Skeletal muscle satellite cell (primary cell): ENCODE data around the gene CTIF.

ENCODE experiments used
- H3K27me3 ChIP-seq: 2 replicates; pipeline ENCODE4 v1.7.0; 2013; ENCODE audit warnings: low read length; ENCODE audit not compliant: control insufficient read depth, insufficient read depth
- H3K36me3 ChIP-seq: 2 replicates; pipeline ENCODE4 v1.7.0; 2013; ENCODE audit warnings: mild to moderate bottlenecking, control low read depth, low read length; ENCODE audit not compliant: insufficient read depth
- H3K4me1 ChIP-seq: 2 replicates; pipeline ENCODE4 v1.7.0; 2013; ENCODE audit warnings: low read length; ENCODE audit not compliant: control insufficient read depth, insufficient read depth
- H3K4me2 ChIP-seq: 2 replicates; pipeline ENCODE4 v1.7.0; 2013; ENCODE audit warnings: mild to moderate bottlenecking, low read length
- H3K4me3 ChIP-seq: 2 replicates; pipeline ENCODE4 v1.7.0; 2013; ENCODE audit warnings: low read length
- H3K9ac ChIP-seq: 2 replicates; pipeline ENCODE4 v1.7.0; 2013; ENCODE audit warnings: mild to moderate bottlenecking, low read depth, low read length, moderate library complexity
- H3K9me3 ChIP-seq: replicated peaks from 2 replicates; pipeline ENCODE4 v1.7.0; 2013; ENCODE audit warnings: mild to moderate bottlenecking, control low read depth, low read length

CTIF gene

GRCh38 chr18:48850822-48851598 lies 312.2 kb downstream of the CTIF start:
- Histone ChIP-seq H3K36me3 (peaks cover 15% of the 10 kb centered on the region), H3K4me1 (peaks cover 18% of the 10 kb centered on the region), H3K27me3 (no peaks in the 10 kb centered on the region), H3K9ac (no peak overlapping the region), H3K4me3 (no peak overlapping the region), H3K9me3 (no peaks in the 10 kb centered on the region), H3K4me2 (no peak overlapping the region)

- no peaks in the 10 kb centered on the region for H3K9me3 ChIP-seq
- no peak overlapping the region for H3K4me3 ChIP-seq
- H3K9ac ChIP-seq = no peak overlapping the region
- no peaks in the 10 kb centered on the region for H3K27me3 ChIP-seq
- no peak overlapping the region for H3K4me2 ChIP-seq
- peaks cover 17% of the 10 kb centered on the region for H3K36me3 ChIP-seq
- peaks cover 18% of the 10 kb centered on the region for H3K4me1 ChIP-seq
Observed at GRCh38 chr18:48851599-48851960, 312.7 kb downstream of the CTIF start.

GRCh38 chr18:48852292-48852691 lies 313.5 kb downstream of the CTIF start:
- Histone ChIP-seq H3K4me3 (no peak overlapping the region), H3K27me3 (no peaks in the 10 kb centered on the region), H3K4me1 (peaks cover 17% of the 10 kb centered on the region), H3K4me2 (no peak overlapping the region), H3K36me3 (peaks cover 19% of the 10 kb centered on the region), H3K9me3 (no peaks in the 10 kb centered on the region), H3K9ac (no peak overlapping the region)

GRCh38 chr18:48852794-48853193 lies 314.0 kb downstream of the CTIF start:
- Histone ChIP-seq H3K9ac (no peak overlapping the region), H3K36me3 (peaks cover 24% of the 10 kb centered on the region), H3K9me3 (no peaks in the 10 kb centered on the region), H3K4me1 (peaks cover 12% of the 10 kb centered on the region), H3K27me3 (no peaks in the 10 kb centered on the region), H3K4me2 (no peak overlapping the region), H3K4me3 (no peak overlapping the region)

GRCh38 chr18:48853588-48853987 lies 314.8 kb downstream of the CTIF start:
- H3K36me3 ChIP-seq = peaks cover 27% of the 10 kb centered on the region
- H3K4me1 ChIP-seq = peaks cover 7% of the 10 kb centered on the region
- no peak overlapping the region for H3K4me3 ChIP-seq

GRCh38 chr18:48854780-48855179 lies 315.9 kb downstream of the CTIF start:
- Histone ChIP-seq H3K4me3 (no peak overlapping the region), H3K9me3 (no peaks in the 10 kb centered on the region), H3K4me1 (peaks cover 12% of the 10 kb centered on the region), H3K36me3 (peaks cover 27% of the 10 kb centered on the region), H3K27me3 (no peaks in the 10 kb centered on the region), H3K9ac (no peak overlapping the region), H3K4me2 (no peak overlapping the region)

More at GRCh38 chr18:48853588-48853987, 314.8 kb downstream of the CTIF start:
- Histone ChIP-seq H3K4me2 (no peak overlapping the region), H3K27me3 (no peaks in the 10 kb centered on the region), H3K9ac (no peak overlapping the region), H3K9me3 (no peaks in the 10 kb centered on the region)

GRCh38 chr18:48855422-48856377 lies 316.9 kb downstream of the CTIF start:
- Histone ChIP-seq H3K9me3 (no peaks in the 10 kb centered on the region), H3K27me3 (no peaks in the 10 kb centered on the region), H3K36me3 (peaks cover 24% of the 10 kb centered on the region), H3K4me1 (peaks cover 12% of the 10 kb centered on the region), H3K4me3 (no peak overlapping the region), H3K9ac (no peak overlapping the region), H3K4me2 (no peak overlapping the region)

GRCh38 chr18:48857023-48857694 lies 318.3 kb downstream of the CTIF start:
- Histone ChIP-seq H3K36me3 (peaks cover 24% of the 10 kb centered on the region), H3K27me3 (no peaks in the 10 kb centered on the region), H3K4me3 (no peak overlapping the region), H3K9ac (no peak overlapping the region), H3K4me2 (no peak overlapping the region), H3K9me3 (no peaks in the 10 kb centered on the region), H3K4me1 (peaks cover 12% of the 10 kb centered on the region)

GRCh38 chr18:48858676-48859075 lies 319.8 kb downstream of the CTIF start:
- H3K4me1 ChIP-seq = peaks cover 12% of the 10 kb centered on the region
- H3K9ac ChIP-seq = no peak overlapping the region
- peaks cover 32% of the 10 kb centered on the region for H3K36me3 ChIP-seq
- no peak overlapping the region for H3K4me2 ChIP-seq
- no peaks in the 10 kb centered on the region for H3K27me3 ChIP-seq
- no peak overlapping the region for H3K4me3 ChIP-seq
- no peaks in the 10 kb centered on the region for H3K9me3 ChIP-seq

GRCh38 chr18:48859311-48860268 lies 320.8 kb downstream of the CTIF start:
- H3K4me1 ChIP-seq = peaks cover 12% of the 10 kb centered on the region
- no peak overlapping the region for H3K4me2 ChIP-seq
- H3K27me3 ChIP-seq = no peaks in the 10 kb centered on the region
- H3K36me3 ChIP-seq = peaks cover 32% of the 10 kb centered on the region
- no peak overlapping the region for H3K4me3 ChIP-seq
- no peak overlapping the region for H3K9ac ChIP-seq
- H3K9me3 ChIP-seq = no peaks in the 10 kb centered on the region
